ENCODE results near the gene SLC35E4.

GRCh38 chr22:30640361-30640760, 4.8 kb downstream of the SLC35E4 start:
- TF ChIP-seq POLR2AphosphoS5 (IDR thresholded peaks at IDR 0.05; ENCODE audit: low read depth, low read length) = no peak
- no peak for TF ChIP-seq POLR2A (IDR thresholded peaks at IDR 0.05; ENCODE audit: low read depth, low read length)
- TF ChIP-seq TAF1 (IDR thresholded peaks at IDR 0.05; ENCODE audit: borderline replicate concordance, low read depth, low read length) = no peak

All from GM12892 (cell line).